Head of caudate nucleus (tissue), 42 donors: ENCODE data around the gene FAM170B.
A peak's percentile ranks its signal among the peaks of the same experiment; 100 is the strongest.

Experiments
- DNase-seq, 42 donors: peaks; one replicate each; pipeline versions ENCODE4 v3.0.0 to v3.0.0-alpha.2; 2020 to 2021; ENCODE audit warnings: mixed read lengths in 7 of 42
- intact Hi-C: fragments of 100-400 bp; cut with DNase I; formaldehyde crosslinking; loops from one replicate; pipeline ENCODE4 v1.15.0; 2022

Gene FAM170B

GRCh38 chr10:49133706-49134248 lies at the start of gene FAM170B:
Gene FAM170B, minus strand, starts transcription at chr10:49134021. Its CDS starts 103 bp downstream, at chr10:49133918.
- intact Hi-C loops = no loop called here
- no peak for DNase-seq

GRCh38 chr10:49182776-49183175 lies 49.0 kb upstream of the FAM170B start:
- DNase-seq = peak in 1 of 42 donors; percentile 6
- intact Hi-C loops = loop anchor here (10.0 kb wide), 1 partner anchor 78 kb away; no protein-coding TSS in a partner anchor

GRCh38 chr10:49180444-49180860 lies 46.6 kb upstream of the FAM170B start:
- intact Hi-C loops = loop anchor here (10.0 kb wide), 1 partner anchor 76 kb away; no protein-coding TSS in a partner anchor
- DNase-seq = no peak

- intact Hi-C loops = loop anchor here (10.0 kb wide), 1 partner anchor 75 kb away; no protein-coding TSS in a partner anchor
- no peak for DNase-seq
Observed at GRCh38 chr10:49179699-49180443, 46.0 kb upstream of the FAM170B start.

- DNase-seq = no peak
- intact Hi-C loops = no loop called here
Observed at GRCh38 chr10:49178489-49179471, 45.0 kb upstream of the FAM170B start.

- peak in 31 of 42 donors; percentile 28 to 84 (median 64) for DNase-seq
- intact Hi-C loops = no loop called here
Observed at GRCh38 chr10:49177391-49178355, 43.9 kb upstream of the FAM170B start.

- intact Hi-C loops = no loop called here
Observed at GRCh38 chr10:49176310-49177268, 42.8 kb upstream of the FAM170B start.

GRCh38 chr10:49175587-49176309 lies 41.9 kb upstream of the FAM170B start:
- intact Hi-C loops = no loop called here
- peak in 1 of 42 donors; percentile 31 for DNase-seq

More at GRCh38 chr10:49176310-49177268, 42.8 kb upstream of the FAM170B start:
- peak in 1 of 42 donors; percentile 37 for DNase-seq

- peak in 1 of 42 donors; percentile 26 for DNase-seq
- intact Hi-C loops = no loop called here
Observed at GRCh38 chr10:49174926-49175500, 41.2 kb upstream of the FAM170B start.

- intact Hi-C loops = no loop called here
- DNase-seq = peak in 1 of 42 donors; percentile 36
Observed at GRCh38 chr10:49174261-49174925, 40.6 kb upstream of the FAM170B start.

GRCh38 chr10:49173853-49174252 lies 40.0 kb upstream of the FAM170B start:
- DNase-seq = no peak
- intact Hi-C loops = no loop called here

GRCh38 chr10:49173201-49173772 lies 39.5 kb upstream of the FAM170B start:
- intact Hi-C loops = no loop called here

GRCh38 chr10:49172777-49173132 lies 38.9 kb upstream of the FAM170B start:
- DNase-seq = peak in 1 of 42 donors; percentile 19
- intact Hi-C loops = no loop called here

More at GRCh38 chr10:49173201-49173772, 39.5 kb upstream of the FAM170B start:
- DNase-seq = peak in 1 of 42 donors; percentile 33

- intact Hi-C loops = no loop called here
- DNase-seq = peak in 2 of 42 donors; percentile 28 to 42
Observed at GRCh38 chr10:49172061-49172776, 38.4 kb upstream of the FAM170B start.
